HG03139 (cell line): ENCODE data around the gene H6PD.

Source experiments
- ATAC-seq: cut with Tn5 transposase; IDR thresholded peaks from one replicate; pipeline ENCODE4 v1.9.1; 2021; ENCODE audit not compliant: unreplicated experiment

The H6PD gene

GRCh38 chr1:9207086-9207485, 27.5 kb upstream of the H6PD start:
- no peak for ATAC-seq

- no peak for ATAC-seq
These were observed 26.9 kb upstream of the H6PD start for GRCh38 chr1:9207715-9208114.

- no peak for ATAC-seq
These were observed 23.2 kb upstream of the H6PD start for GRCh38 chr1:9211291-9211811.

- no peak for ATAC-seq
These were observed 21.8 kb upstream of the H6PD start for GRCh38 chr1:9212735-9213134.

GRCh38 chr1:9213956-9214355, 20.6 kb upstream of the H6PD start:
- ATAC-seq, result no peak

GRCh38 chr1:9218917-9219316, 15.7 kb upstream of the H6PD start:
- no peak for ATAC-seq

- ATAC-seq, result no peak
These were observed 11.5 kb upstream of the H6PD start for GRCh38 chr1:9222846-9223625.

- ATAC-seq, result no peak
These were observed 9.7 kb upstream of the H6PD start for GRCh38 chr1:9224664-9225410.

- ATAC-seq, result no peak
These were observed 9.2 kb upstream of the H6PD start for GRCh38 chr1:9225411-9225785.

GRCh38 chr1:9228609-9229008, 6.0 kb upstream of the H6PD start:
- no peak for ATAC-seq

- ATAC-seq, result no peak
These were observed 5.0 kb upstream of the H6PD start for GRCh38 chr1:9229549-9229948.

GRCh38 chr1:9230869-9231533, 3.6 kb upstream of the H6PD start:
- no peak for ATAC-seq

- ATAC-seq, result no peak
These were observed 2.8 kb upstream of the H6PD start for GRCh38 chr1:9231648-9232332.

GRCh38 chr1:9233241-9233941, 1.2 kb upstream of the H6PD start:
- ATAC-seq, result no peak

GRCh38 chr1:9233942-9234222, 692 bp upstream of the H6PD start:
- no peak for ATAC-seq

- peak; percentile 22 for ATAC-seq
These were observed 504 bp downstream of the H6PD start for GRCh38 chr1:9235096-9235459.

GRCh38 chr1:9235560-9235959, 986 bp downstream of the H6PD start:
- no peak for ATAC-seq

- no peak for ATAC-seq
These were observed 3.6 kb downstream of the H6PD start for GRCh38 chr1:9238134-9238533.

- ATAC-seq, result no peak
These were observed 4.0 kb downstream of the H6PD start for GRCh38 chr1:9238550-9238949.

GRCh38 chr1:9239622-9240401, 5.2 kb downstream of the H6PD start:
- ATAC-seq, result no peak
